ENCODE results near the gene NLGN1. TPM values are rescaled to one million over a fixed set of nuclear protein-coding genes. Genes with fewer than 3 reads are reported as not detected.

The NLGN1 gene
- total RNA-seq, 3 donors from 2014 or later (not counting 1 experiment from before 2014, with no cell fraction given), result not detected

DNA sequence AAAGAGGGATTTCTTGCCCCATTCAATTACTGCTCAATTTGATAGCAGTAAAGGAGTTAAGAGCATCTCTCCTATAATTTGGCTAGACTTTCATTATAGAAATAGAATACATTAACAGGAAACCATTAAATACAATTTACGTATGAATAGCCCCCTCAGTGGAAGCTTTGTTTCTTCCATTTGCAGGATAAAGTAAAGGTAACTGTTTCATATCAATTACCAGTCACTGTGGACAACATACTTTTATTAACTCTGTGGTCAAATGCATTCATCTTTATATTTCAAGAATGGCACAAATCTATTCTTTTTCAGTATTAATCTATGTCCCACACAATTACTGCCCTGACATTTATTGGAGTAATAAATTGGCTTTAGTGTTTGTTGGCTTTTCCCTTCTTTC lies 613.4 kb downstream of the NLGN1 start:
- TF ChIP-seq, protein P1, sequence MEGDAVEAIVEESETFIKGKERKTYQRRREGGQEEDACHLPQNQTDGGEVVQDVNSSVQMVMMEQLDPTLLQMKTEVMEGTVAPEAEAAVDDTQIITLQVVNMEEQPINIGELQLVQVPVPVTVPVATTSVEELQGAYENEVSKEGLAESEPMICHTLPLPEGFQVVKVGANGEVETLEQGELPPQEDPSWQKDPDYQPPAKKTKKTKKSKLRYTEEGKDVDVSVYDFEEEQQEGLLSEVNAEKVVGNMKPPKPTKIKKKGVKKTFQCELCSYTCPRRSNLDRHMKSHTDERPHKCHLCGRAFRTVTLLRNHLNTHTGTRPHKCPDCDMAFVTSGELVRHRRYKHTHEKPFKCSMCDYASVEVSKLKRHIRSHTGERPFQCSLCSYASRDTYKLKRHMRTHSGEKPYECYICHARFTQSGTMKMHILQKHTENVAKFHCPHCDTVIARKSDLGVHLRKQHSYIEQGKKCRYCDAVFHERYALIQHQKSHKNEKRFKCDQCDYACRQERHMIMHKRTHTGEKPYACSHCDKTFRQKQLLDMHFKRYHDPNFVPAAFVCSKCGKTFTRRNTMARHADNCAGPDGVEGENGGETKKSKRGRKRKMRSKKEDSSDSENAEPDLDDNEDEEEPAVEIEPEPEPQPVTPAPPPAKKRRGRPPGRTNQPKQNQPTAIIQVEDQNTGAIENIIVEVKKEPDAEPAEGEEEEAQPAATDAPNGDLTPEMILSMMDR (IDR thresholded peaks at IDR 0.05), result no peak
- Histone ChIP-seq H3K4me3 (ENCODE audit: low read length) (no peak overlapping the region), H3K27ac (ENCODE audit: low read length) (no peak overlapping the region), H3K36me3 (ENCODE audit: control insufficient read depth, insufficient read depth, low read length) (no peaks in the 10 kb centered on the region), H3K9me3 (ENCODE audit: control insufficient read depth, insufficient read depth, low read length) (no peaks in the 10 kb centered on the region), H3K4me1 (ENCODE audit: control insufficient read depth, insufficient read depth, low read length) (no peaks in the 10 kb centered on the region), H3K27me3 (ENCODE audit: control insufficient read depth, insufficient read depth, low read length) (no peaks in the 10 kb centered on the region)
- Mint-ChIP-seq H3K27me3 (ENCODE audit: low read depth in 2 of 2) (no peaks in the 10 kb centered on the region), H3K4me3 (no peak overlapping the region), H3K36me3 (no peaks in the 10 kb centered on the region), H3K4me1 (no peaks in the 10 kb centered on the region), H3K9me3 (peaks cover 10 to 17% of the 10 kb centered on the region in 2 donors), H3K27ac (no peak overlapping the region)
- ATAC-seq (no peak), DNase-seq (no peak)
- WGBS (ENCODE audit: insufficient coverage), result no CpG with 5 or more reads among the region's 1 CpG
- intact Hi-C loops (cut with micrococcal nuclease), result no loop called here

GRCh38 chr3:174016186-174016585 lies 618.6 kb downstream of the NLGN1 start:
- no peak for ATAC-seq
- no peak for DNase-seq
- H3K9me3 Mint-ChIP-seq, result peaks cover 10 to 17% of the 10 kb centered on the region in 2 donors
- no peaks in the 10 kb centered on the region for H3K4me1 Mint-ChIP-seq
- no peak overlapping the region for H3K27ac Mint-ChIP-seq
- intact Hi-C loops (cut with micrococcal nuclease), result no loop called here
- H3K36me3 Mint-ChIP-seq, result no peaks in the 10 kb centered on the region
- H3K4me3 ChIP-seq (ENCODE audit: low read length), result no peak overlapping the region
- no peaks in the 10 kb centered on the region for H3K36me3 ChIP-seq (ENCODE audit: control insufficient read depth, insufficient read depth, low read length)
- no peak overlapping the region for H3K4me3 Mint-ChIP-seq
- H3K27ac ChIP-seq (ENCODE audit: low read length), result no peak overlapping the region
- 82% methylated on average over 4 of the region's 4 CpGs for WGBS (ENCODE audit: insufficient coverage)
- no peaks in the 10 kb centered on the region for H3K9me3 ChIP-seq (ENCODE audit: control insufficient read depth, insufficient read depth, low read length)
- TF ChIP-seq, protein P1 (IDR thresholded peaks at IDR 0.05), result no peak
- no peaks in the 10 kb centered on the region for H3K27me3 ChIP-seq (ENCODE audit: control insufficient read depth, insufficient read depth, low read length)
- H3K27me3 Mint-ChIP-seq (ENCODE audit: low read depth in 2 of 2), result no peaks in the 10 kb centered on the region
- no peaks in the 10 kb centered on the region for H3K4me1 ChIP-seq (ENCODE audit: control insufficient read depth, insufficient read depth, low read length)

DNA sequence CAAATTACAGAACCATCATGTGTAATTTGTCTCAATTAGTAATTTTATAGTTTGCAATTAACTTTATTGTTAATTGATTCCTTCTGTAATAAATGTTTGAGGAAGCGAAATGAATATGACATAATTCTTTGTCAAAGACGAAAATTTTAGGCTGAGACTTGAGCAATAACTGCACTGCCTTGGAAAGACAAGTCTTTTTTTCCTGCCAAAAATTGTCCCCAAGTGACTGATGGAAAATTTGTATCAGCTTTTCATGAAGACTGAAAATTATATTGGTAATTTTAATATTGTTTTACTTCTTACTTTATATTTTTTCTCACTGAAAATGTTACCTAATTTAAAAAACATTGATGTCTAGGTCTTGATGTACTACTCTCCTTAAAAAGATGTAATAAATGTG lies 622.6 kb downstream of the NLGN1 start:
- no peak for DNase-seq
- H3K27me3 Mint-ChIP-seq (ENCODE audit: low read depth in 2 of 2), result no peaks in the 10 kb centered on the region
- H3K4me3 Mint-ChIP-seq, result no peak overlapping the region
- WGBS (ENCODE audit: insufficient coverage), result 65% methylated on average over 2 of the region's 2 CpGs
- Histone ChIP-seq H3K27ac (ENCODE audit: low read length) (no peak overlapping the region), H3K4me3 (ENCODE audit: low read length) (no peak overlapping the region), H3K9me3 (ENCODE audit: control insufficient read depth, insufficient read depth, low read length) (no peaks in the 10 kb centered on the region), H3K36me3 (ENCODE audit: control insufficient read depth, insufficient read depth, low read length) (no peaks in the 10 kb centered on the region), H3K4me1 (ENCODE audit: control insufficient read depth, insufficient read depth, low read length) (no peaks in the 10 kb centered on the region), H3K27me3 (ENCODE audit: control insufficient read depth, insufficient read depth, low read length) (no peaks in the 10 kb centered on the region)
- TF ChIP-seq, protein P1 (IDR thresholded peaks at IDR 0.05), result no peak
- peaks cover 6 to 12% of the 10 kb centered on the region in 2 donors for H3K9me3 Mint-ChIP-seq
- H3K4me1 Mint-ChIP-seq, result no peaks in the 10 kb centered on the region
- no peak overlapping the region for H3K27ac Mint-ChIP-seq
- H3K36me3 Mint-ChIP-seq, result no peaks in the 10 kb centered on the region
- intact Hi-C loops (cut with micrococcal nuclease), result no loop called here
- ATAC-seq, result no peak

DNA sequence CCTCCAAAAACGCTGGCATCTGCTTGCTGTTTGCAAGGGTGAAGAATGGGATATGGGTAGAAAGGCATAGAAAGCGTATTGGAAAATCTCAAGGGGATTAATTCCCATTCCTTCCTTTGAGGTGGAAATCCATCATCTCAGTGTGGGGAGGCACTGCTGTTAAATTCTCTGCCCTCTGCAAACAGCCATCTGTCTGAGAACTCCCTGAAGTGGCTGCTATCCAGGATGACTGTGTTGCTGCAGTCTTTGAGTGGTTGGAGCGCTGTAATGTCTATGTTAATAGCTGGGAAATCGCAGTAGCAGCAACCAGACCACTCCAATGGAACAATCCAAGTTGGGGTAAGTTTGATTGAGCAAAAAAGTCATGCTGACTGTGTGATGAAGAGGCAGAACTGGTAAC lies 625.9 kb downstream of the NLGN1 start:
- Histone ChIP-seq H3K9me3 (ENCODE audit: control insufficient read depth, insufficient read depth, low read length) (no peaks in the 10 kb centered on the region), H3K27me3 (ENCODE audit: control insufficient read depth, insufficient read depth, low read length) (no peaks in the 10 kb centered on the region), H3K4me3 (ENCODE audit: low read length) (no peak overlapping the region), H3K4me1 (ENCODE audit: control insufficient read depth, insufficient read depth, low read length) (no peaks in the 10 kb centered on the region), H3K36me3 (ENCODE audit: control insufficient read depth, insufficient read depth, low read length) (no peaks in the 10 kb centered on the region), H3K27ac (ENCODE audit: low read length) (no peak overlapping the region)
- 88% methylated on average over 4 of the region's 4 CpGs for WGBS (ENCODE audit: insufficient coverage)
- Mint-ChIP-seq H3K36me3 (no peaks in the 10 kb centered on the region), H3K27me3 (ENCODE audit: low read depth in 2 of 2) (no peaks in the 10 kb centered on the region), H3K4me1 (no peaks in the 10 kb centered on the region), H3K9me3 (peaks cover 7 to 10% of the 10 kb centered on the region in 2 donors), H3K27ac (no peak overlapping the region), H3K4me3 (no peak overlapping the region)
- TF ChIP-seq, protein P1 (IDR thresholded peaks at IDR 0.05), result no peak
- intact Hi-C loops (cut with micrococcal nuclease), result no loop called here
- no peak for DNase-seq
- no peak for ATAC-seq
